DND-41 (cell line): ENCODE data around the gene GPATCH4.
A peak's percentile ranks its signal among the peaks of the same experiment; 100 is the strongest.

Experiments
- ATAC-seq: fragments of 200-7000 bp; cut with Tn5 transposase; 3 replicates; pipeline ENCODE4 v1.9.1; 2021; ENCODE audit warnings: low read depth; ENCODE audit not compliant: insufficient read depth
- DNase-seq: peaks from one replicate; pipeline ENCODE4 v3.0.0-alpha.2; 2020
- H2AFZ ChIP-seq: 2 replicates; pipeline ENCODE4 v1.6.0; 2012; ENCODE audit warnings: low read depth, low read length
- H3K27ac ChIP-seq: 2 replicates; pipeline ENCODE4 v1.5.1; 2012; ENCODE audit warnings: low read length, inconsistent platforms
- H3K27me3 ChIP-seq: fragments of 200-600 bp; sonication (generic); 2 replicates; pipeline ENCODE4 v1.6.0; 2012; ENCODE audit warnings: low read length, mild to moderate bottlenecking, inconsistent platforms; ENCODE audit not compliant: insufficient read depth, poor library complexity
- H3K36me3 ChIP-seq: 2 replicates; pipeline ENCODE4 v1.5.1; 2012; ENCODE audit warnings: low read length, inconsistent platforms; ENCODE audit not compliant: insufficient read depth
- H3K4me1 ChIP-seq: 2 replicates; pipeline ENCODE4 v1.5.1; 2012; ENCODE audit warnings: mild to moderate bottlenecking, low read length; ENCODE audit not compliant: insufficient read depth
- H3K4me2 ChIP-seq: 2 replicates; pipeline ENCODE4 v1.6.0; 2012; ENCODE audit warnings: mild to moderate bottlenecking, moderate library complexity, low read length, inconsistent platforms; ENCODE audit not compliant: insufficient read depth
- H3K4me3 ChIP-seq, 2 experiments: fragments of 200-600 bp in 1 of 2; shearing (Covaris generic) in 1 of 2; 2 replicates each; pipeline ENCODE4 v1.5.1; 2012 to 2016; ENCODE audit warnings: inconsistent platforms in 2 of 2, low read length in 2 of 2, mild to moderate bottlenecking in 2 of 2, low read depth in 1 of 2, moderate library complexity in 1 of 2
- H3K79me2 ChIP-seq: 2 replicates; pipeline ENCODE4 v1.6.0; 2012; ENCODE audit warnings: low read length, inconsistent platforms; ENCODE audit not compliant: insufficient read depth
- H3K9ac ChIP-seq: 2 replicates; pipeline ENCODE4 v1.6.0; 2012; ENCODE audit warnings: low read depth, mild to moderate bottlenecking, inconsistent platforms, low read length, moderate library complexity
- H3K9me3 ChIP-seq: 2 replicates; pipeline ENCODE4 v1.5.1; 2012; ENCODE audit warnings: low read length, moderate library complexity, mild to moderate bottlenecking, inconsistent platforms; ENCODE audit not compliant: insufficient read depth, severe bottlenecking
- H4K20me1 ChIP-seq: 2 replicates; pipeline ENCODE4 v1.6.0; 2012; ENCODE audit warnings: low read length; ENCODE audit not compliant: insufficient read depth
- EZH2 ChIP-seq: IDR thresholded peaks from 3 replicates; pipeline ENCODE4 v1.6.1; 2012; ENCODE audit warnings: borderline replicate concordance, low read depth, mild to moderate bottlenecking, moderate library complexity, low read length, inconsistent platforms; ENCODE audit not compliant: severe bottlenecking
- TF ChIP-seq, protein P1 (sequence below): IDR thresholded peaks from 2 replicates; pipeline ENCODE4 v1.5.1; 2012; ENCODE audit warnings: borderline replicate concordance, low read length, moderate library complexity, mild to moderate bottlenecking; ENCODE audit not compliant: poor library complexity, severe bottlenecking; ENCODE audit errors: extremely low read depth

Gene GPATCH4

GRCh38 chr1:156596426-156596825, 4.9 kb downstream of the GPATCH4 start:
- H3K9ac ChIP-seq = no peak overlapping the region
- peaks cover 56% of the 10 kb centered on the region for H3K79me2 ChIP-seq
- peaks cover 33% of the 10 kb centered on the region for H3K4me1 ChIP-seq
- TF ChIP-seq, protein P1, sequence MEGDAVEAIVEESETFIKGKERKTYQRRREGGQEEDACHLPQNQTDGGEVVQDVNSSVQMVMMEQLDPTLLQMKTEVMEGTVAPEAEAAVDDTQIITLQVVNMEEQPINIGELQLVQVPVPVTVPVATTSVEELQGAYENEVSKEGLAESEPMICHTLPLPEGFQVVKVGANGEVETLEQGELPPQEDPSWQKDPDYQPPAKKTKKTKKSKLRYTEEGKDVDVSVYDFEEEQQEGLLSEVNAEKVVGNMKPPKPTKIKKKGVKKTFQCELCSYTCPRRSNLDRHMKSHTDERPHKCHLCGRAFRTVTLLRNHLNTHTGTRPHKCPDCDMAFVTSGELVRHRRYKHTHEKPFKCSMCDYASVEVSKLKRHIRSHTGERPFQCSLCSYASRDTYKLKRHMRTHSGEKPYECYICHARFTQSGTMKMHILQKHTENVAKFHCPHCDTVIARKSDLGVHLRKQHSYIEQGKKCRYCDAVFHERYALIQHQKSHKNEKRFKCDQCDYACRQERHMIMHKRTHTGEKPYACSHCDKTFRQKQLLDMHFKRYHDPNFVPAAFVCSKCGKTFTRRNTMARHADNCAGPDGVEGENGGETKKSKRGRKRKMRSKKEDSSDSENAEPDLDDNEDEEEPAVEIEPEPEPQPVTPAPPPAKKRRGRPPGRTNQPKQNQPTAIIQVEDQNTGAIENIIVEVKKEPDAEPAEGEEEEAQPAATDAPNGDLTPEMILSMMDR = no peak
- TF ChIP-seq EZH2 = no peak
- no peaks in the 10 kb centered on the region for H3K9me3 ChIP-seq
- H2AFZ ChIP-seq = no peak overlapping the region
- no peak overlapping the region for H3K4me2 ChIP-seq
- ATAC-seq = no peak
- DNase-seq = no peak
- H3K4me3 ChIP-seq = no peak overlapping the region
- no peak overlapping the region for H3K27ac ChIP-seq
- no peaks in the 10 kb centered on the region for H3K27me3 ChIP-seq
- peaks cover 13% of the 10 kb centered on the region; the same call in 1 of the 2 replicates for H4K20me1 ChIP-seq
- H3K36me3 ChIP-seq = peaks cover 71% of the 10 kb centered on the region

- Histone ChIP-seq H3K36me3 (peaks cover 71% of the 10 kb centered on the region), H3K79me2 (peaks cover 44% of the 10 kb centered on the region), H3K4me1 (peaks cover 38% of the 10 kb centered on the region), H3K9me3 (no peaks in the 10 kb centered on the region), H3K4me3 (no peak overlapping the region), H3K27ac (no peak overlapping the region; the same call in 1 of the 2 replicates), H3K9ac (no peak overlapping the region), H2AFZ (no peak overlapping the region), H4K20me1 (peaks cover 13% of the 10 kb centered on the region; the same call in 1 of the 2 replicates), H3K27me3 (no peaks in the 10 kb centered on the region), H3K4me2 (no peak overlapping the region)
- ATAC-seq (no peak), DNase-seq (no peak)
- TF ChIP-seq, protein P1 = no peak
- no peak for TF ChIP-seq EZH2
Measured at GRCh38 chr1:156595016-156595415, 6.3 kb downstream of the GPATCH4 start.

DNA sequence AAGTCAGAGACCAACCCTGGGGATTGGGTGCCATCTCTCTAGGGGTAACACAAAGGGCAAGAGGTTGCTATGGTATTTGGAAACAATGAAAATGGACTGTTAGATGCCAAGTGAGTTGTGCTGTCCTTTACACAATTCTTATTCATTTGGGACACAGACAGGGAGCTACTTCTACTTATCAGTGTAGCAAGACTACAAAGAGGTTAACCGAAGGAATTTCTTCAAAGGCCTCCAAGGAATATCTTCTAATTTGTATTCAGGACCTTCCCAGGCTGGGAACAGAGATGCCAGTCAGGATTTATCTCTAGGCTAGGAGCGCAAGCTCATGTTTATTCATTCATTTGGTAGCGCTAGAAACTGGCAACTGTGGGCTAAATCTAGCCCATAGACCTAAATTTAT, 7.1 kb downstream of the GPATCH4 start:
- TF ChIP-seq EZH2 = no peak
- TF ChIP-seq, protein P1 = no peak
- Histone ChIP-seq H3K4me3 (no peak overlapping the region), H2AFZ (no peak overlapping the region), H3K27me3 (no peaks in the 10 kb centered on the region), H4K20me1 (peaks cover 13% of the 10 kb centered on the region; the same call in 1 of the 2 replicates), H3K4me1 (peaks cover 30% of the 10 kb centered on the region), H3K4me2 (no peak overlapping the region), H3K36me3 (peaks cover 67% of the 10 kb centered on the region), H3K27ac (no peak overlapping the region), H3K9me3 (no peaks in the 10 kb centered on the region), H3K9ac (no peak overlapping the region), H3K79me2 (peaks cover 36% of the 10 kb centered on the region)
- no peak for DNase-seq
- no peak for ATAC-seq

DNA sequence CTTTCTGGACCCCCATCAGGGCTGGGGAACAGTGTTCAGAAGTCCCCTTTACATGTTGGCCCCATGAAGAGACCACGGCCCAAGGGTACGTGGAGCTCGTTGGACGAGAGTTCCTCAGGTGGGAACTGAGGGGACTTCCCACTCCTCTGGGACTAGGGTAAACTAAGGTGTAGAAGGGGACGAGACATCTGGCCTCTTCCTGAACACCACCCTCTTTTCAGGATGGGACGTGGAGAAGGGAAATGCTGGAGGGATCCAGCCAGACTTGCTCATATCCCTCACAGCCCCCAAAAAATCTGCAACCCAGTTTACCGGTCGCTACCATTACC, 7.7 kb downstream of the GPATCH4 start:
- peaks cover 62% of the 10 kb centered on the region for H3K36me3 ChIP-seq
- peaks cover 30% of the 10 kb centered on the region for H3K4me1 ChIP-seq
- peaks cover 13% of the 10 kb centered on the region; the same call in 1 of the 2 replicates for H4K20me1 ChIP-seq
- H3K9ac ChIP-seq = peak overlapping the region; percentile 95; the same call in 1 of the 2 replicates
- H3K4me3 ChIP-seq = no peak overlapping the region
- no peak for TF ChIP-seq EZH2
- TF ChIP-seq, protein P1 = no peak
- H3K4me2 ChIP-seq = peak overlapping the region; percentile 92; the same call in 1 of the 2 replicates
- peak overlapping the region; percentile 96; the same call in 1 of the 2 replicates for H3K27ac ChIP-seq
- no peaks in the 10 kb centered on the region for H3K27me3 ChIP-seq
- no peak for DNase-seq
- H3K79me2 ChIP-seq = peaks cover 30% of the 10 kb centered on the region
- no peaks in the 10 kb centered on the region for H3K9me3 ChIP-seq
- H2AFZ ChIP-seq = no peak overlapping the region
- no peak for ATAC-seq
